NCI-H2107 treated with DMSO at 0.1 percent for 48 hours (cell line): Measurements from ENCODE around the gene CPVL.

Experiments
- DNase-seq: peaks from one replicate; lab custom pipeline; 2025; ENCODE audit not compliant: unreplicated experiment; lab: John Stamatoyannopoulos, UW

Gene CPVL

DNA sequence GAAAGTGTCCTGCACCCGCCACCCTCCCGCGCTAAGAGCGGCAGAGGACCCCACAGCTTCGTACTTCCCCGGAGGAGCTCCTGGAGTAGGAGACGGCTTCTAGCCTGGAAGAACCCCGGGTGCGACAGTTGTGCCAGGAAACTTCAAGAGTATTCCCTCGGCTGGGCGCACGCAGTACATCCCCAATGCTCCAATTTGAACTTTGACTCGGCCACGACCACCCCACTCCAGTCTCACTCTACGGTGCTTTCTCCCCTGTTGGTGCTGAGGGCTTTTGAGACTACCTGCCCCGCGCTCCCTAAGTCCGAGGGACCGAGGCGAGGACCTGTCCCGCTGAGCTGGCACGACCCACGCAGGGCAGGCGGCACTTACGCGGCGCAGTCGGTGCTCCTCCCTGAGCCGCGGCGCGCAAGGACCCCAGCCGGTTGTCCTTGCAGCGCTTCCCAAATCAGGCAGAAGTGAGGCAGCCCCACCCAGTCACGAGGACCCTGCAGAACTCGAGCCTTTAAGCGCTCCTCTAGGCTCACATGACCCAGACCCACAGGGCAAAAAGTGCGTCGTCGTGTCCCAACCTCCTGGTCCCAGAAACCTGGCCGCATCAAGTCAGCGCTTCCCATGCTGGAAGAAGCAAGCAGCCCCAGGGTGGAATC, at the start of gene CPVL:
TSS of gene CPVL (minus strand) at position 481 of the 650 bp plus-strand sequence. CDS start 25,476 bp downstream, outside the sequence.
- no peak for DNase-seq

DNA sequence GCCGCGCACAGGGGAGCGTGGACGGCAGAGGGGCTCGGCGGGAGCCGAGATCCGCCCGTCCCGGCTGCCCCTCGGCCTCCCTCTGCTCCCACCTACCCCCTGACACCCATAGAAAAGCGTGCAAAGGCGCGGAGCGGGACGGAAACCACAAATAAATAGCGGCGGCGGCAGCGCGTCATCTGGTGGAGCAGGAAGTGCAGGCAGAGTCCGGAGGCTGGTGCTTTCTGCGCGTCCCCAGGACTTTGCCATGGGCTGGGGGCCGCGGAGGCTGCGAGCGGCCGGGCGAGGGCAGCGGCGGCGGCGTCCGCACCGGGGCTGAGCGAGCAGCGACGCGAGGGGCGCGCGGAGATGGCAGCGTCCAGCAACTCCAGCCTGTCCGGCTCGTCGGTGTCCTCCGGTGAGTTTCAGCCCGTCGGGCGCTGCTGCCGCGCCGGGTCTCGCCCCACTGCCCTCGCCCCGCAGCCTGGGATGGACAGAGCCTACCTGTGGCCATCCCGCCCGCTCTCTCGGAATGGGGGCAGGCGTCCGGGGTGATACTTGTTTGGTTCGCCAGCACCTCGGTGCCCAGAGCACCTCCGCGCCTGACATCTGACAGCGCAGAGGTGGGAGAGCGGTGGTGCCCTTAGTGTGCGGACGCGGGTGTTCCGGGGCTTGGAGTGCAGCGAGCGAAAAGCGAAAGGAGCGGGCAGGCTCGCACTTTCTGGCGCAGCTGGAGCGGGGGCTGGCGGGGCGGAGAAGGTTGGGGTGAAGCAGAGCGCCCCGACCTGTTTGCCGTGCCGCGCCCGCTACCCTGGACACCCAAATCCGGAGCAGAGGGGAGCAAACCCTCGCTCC, 48.5 kb upstream of the CPVL start, which contains the start of gene CHN2:
TSS of gene CHN2 (plus strand) at position 182 of the 834 bp plus-strand sequence.
- peak; percentile 32 for DNase-seq

DNA sequence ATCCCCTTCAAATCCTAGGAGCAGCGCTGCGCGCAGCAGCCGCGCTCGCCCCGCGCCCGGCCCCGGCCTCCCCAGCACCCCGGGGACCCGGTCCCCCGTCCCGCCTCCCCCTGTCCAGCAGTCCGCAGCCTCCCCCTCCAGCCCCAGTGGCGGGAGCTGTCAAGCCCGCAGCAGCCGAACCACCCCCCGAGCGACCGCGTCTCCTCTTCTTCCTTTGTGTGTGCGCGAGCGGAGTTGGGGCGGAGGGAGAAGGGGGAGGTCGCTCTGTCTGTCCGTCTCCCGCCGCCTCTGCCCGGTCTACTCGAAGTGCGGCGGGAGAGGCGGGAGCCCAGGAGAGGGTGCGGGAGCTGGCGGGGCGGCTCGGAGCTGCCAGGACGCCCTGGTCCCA, 47.9 kb upstream of the CPVL start:
- DNase-seq, result no peak

DNA sequence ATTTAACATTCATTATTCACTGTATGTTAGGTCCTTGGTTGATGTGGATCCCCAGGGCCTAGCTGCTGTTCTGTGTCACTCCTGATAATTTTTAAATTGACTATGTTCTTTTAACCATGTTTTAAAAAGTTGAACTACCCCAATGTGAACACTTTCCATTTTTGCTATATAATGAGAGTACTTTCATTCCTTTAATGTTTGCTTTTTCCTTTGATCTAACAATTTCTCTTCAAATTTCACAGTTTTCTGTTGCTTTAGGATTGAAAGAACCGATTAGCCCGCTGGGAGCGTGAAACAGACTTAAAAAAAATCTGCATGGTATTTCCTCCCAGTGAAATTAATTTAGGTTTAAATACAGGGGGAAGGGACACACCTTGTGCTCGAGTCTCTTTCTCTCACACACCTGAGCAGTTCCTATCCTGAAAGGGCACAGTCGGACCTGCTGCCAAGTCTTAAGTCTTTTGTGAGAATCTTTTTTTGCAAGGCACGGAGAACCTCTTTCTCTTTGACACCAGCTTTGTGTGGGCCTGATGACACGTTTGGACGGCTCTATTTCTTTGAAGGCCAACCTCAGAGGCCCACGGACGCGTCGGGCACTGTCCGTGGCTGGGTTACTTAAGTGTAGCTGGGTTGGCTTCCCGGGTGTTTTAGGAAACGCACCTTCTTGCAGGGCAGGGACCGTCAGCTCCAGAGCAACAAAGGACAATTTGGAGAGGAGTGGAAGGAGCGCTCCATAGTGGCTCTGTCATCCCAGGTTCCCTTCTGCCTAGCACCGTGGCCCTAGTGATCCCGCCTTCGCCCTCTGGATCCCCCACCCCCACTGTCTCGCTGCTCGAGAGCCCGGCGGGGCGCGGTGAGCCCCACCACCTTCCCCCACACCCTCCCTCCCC, 47.2 kb upstream of the CPVL start:
- DNase-seq, result peak; percentile 53

DNA sequence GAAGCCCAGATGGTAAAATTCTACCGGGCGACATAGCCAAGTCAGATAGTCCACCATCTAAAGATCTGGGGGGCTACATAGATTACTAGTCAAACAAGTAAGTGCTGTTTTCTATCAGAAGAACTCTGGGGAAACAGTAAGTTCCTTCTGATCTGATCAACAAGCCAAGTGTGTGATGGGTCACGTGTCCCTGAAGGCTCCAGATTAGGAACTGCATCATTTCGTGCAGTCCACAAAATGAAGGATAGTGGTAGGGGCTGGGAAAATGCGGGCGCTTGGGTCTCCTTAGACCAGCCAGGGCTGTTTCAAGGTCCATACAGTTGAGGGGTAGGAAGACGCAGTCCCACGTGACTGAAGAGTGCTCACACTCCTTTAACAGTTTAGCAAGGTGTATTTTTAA, 46.5 kb upstream of the CPVL start:
- DNase-seq, result no peak

DNA sequence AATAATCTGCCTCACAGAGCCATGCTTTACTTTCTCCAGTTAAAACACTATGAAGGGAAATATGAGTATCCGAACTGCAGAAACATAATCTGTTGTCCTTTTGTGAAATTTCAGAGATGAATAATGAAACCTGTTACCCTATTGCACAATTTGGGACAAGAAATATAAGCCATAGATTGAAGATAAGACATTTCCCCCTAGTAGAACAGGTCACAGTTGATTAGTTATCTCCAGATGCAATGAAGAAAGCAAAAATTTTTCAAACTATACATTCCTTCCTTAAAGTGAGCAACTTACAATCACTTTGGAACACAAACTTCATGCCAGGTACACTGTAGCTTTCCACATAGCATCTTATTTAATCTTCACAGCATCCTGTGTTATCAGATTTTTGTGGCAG, 46.0 kb upstream of the CPVL start:
- DNase-seq, result peak; percentile 52

DNA sequence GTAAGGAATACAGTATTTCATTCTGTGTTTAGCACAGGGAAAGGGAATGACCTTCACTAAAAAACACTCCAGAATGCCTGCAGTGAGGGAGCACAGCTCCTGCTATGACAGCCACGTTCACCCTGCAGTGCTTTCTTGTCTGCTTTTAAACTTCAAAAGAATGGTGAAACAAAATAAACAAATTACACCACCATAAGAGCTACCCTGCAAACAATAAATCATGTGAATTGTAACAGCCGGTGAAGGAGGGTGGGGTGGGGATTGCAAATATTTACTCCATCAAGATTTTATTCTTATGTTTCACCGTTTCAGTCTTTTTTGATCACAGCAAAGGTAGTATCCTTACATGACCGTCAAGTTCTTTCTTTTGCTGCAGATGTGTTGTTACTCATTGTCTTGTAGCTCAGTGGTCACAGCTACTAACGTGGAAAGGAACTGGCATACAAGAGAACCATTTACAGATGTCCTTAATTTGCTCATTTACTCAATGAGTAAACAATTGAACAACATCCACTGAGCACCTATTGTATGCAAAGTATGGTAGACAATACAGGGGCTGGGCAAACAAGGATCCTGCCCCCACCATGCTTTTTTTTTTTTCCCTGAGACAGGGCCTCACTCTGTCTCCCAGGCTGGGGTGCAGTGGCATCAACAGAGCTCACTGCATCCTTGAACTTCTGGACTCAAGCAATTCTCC, 44.2 kb upstream of the CPVL start:
- peak; percentile 75 for DNase-seq

DNA sequence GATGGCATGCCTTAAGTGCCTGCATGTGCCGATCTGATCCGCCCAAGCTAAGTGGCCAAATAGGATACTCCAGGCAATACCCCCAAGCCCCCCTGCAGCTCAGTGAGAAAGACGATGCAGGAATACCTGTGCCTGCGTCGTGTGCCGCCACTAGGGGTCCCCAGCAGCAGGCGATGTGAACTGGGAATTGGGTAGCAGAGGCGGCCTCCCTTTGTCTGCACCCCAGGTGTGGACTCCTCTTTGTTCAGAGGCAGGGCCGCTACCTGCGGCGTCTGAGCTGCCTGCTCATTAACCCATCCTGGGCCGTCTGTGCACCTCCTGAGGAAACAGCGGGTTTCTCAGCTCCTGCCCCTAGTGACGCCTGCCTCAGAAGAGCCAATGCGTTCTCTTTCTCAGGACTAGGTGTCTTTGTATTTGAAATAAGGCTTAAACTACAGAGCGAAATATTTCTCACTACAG, 43.4 kb upstream of the CPVL start:
- peak; percentile 96 for DNase-seq

DNA sequence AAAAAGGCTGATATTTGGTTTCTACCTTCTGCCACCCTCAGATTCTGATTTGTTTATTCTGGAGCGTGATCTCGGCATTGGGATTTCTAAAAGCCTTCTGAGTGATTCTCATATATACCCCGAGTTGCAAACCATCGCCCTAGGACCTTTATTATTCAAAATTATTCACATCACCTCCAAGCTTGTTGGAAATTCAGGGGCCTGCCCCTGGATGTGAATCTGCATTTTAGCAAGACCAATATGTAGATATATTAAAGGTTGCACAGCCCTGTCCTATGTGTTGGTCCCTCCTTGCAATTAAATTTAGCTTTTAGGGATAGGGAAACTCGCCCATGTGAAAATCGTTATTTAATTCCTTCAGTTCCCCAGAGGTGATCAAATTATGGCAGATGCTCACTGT, 39.3 kb upstream of the CPVL start:
- DNase-seq, result no peak

DNA sequence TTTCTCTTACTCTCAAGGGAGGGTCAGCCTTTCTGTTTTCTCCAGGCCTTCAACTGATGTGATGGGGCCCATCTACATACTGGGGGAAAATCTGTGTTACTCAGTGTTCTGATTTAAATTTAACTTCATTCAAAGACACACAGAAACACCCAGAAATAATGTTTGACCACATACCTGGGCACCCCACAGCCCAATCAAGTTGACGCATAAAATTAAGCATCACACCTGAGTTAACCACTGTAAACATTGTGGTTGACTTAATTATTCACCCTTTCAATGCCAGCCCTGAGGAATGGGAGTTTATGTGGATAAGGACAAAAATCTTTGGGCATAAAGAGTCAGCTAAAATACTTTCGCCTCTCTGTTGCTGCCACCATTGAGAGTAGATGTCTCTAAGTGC, 38.3 kb upstream of the CPVL start:
- DNase-seq, result no peak

DNA sequence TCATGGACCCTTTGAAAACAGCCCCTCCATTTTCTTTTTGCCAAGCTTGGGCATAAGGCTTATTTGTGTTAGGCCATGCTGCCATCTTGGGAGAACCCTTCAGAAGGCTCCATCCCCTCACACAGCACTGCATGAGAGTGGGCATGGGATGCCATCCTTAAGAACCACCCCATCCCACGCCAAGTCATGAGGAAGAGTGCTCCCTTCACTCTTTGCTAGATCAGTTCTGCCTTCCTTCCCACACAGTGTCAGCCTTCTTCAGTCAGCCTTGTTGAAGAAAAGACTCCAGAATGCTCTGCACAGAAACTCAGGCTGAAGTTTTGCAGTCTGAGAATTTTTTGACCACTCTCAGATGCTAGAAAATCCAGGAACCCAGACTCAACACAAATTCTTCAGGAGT, 32.8 kb upstream of the CPVL start:
- DNase-seq, result no peak

DNA sequence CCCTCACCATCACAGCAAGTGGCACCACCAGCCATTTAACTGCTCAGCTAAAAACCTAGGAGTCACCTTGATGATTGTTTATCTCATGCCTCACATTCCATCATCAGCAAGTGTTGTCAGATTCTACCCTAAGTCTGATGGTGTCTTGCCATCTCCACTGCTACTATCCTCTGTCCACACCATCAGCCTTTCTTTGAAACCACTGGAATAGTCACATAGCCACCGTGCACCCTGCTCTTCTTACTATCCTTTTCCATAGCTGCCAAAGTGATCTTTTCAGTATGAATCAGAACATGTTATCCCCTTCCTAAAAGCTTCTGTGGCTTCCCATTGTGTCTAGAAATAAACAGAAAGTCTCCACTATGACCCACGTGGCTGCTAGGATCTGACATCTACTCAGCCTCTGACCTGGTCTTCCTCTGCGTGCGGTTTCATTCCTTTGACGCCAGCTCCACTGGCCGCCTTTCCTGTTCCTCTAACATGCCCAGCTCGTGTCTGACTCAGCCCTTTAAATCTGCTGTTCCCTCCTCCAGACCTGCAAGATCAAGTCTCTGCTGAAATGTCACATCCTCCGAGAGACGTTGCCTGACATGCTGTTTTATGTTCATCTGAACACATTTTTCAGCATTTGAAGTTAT, 31.7 kb upstream of the CPVL start:
- DNase-seq, result no peak

DNA sequence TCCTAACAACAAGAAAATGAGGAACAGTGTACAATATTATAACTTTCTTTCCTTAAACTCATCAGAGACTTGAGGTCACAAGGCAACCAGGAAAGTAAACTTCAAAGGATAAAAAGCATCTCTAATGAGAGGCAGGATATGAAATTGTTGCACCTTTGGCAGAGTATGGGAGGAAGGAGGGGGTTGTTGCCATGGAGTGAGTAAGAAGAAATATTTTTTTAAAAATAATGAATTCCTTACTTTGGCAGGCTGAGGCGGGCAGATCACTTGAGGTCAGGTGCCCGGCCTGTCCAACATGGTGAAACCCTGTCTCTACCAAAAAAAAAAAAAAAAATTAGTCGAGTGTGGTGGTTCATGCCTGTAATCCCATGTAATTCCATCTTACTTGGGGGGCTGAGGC, 27.1 kb upstream of the CPVL start:
- no peak for DNase-seq

DNA sequence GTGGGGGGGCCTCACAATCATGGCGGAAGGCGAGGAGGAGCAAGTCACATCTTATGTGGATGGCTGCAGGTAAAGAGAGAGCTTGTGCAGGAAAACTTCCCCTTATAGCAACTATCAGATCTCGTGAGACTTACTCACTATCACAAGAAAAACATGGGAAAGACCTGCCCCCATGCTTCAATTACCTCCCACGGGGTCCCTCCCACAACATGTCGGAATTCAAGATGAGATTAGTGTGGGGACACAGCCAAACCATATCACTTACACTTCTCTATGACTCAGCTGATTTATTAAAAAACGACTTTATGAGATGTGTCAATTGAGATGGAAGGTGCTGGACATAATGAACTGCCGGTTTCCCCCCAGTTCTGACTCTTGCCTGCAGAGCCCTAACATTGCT, 24.4 kb upstream of the CPVL start:
- DNase-seq, result no peak

DNA sequence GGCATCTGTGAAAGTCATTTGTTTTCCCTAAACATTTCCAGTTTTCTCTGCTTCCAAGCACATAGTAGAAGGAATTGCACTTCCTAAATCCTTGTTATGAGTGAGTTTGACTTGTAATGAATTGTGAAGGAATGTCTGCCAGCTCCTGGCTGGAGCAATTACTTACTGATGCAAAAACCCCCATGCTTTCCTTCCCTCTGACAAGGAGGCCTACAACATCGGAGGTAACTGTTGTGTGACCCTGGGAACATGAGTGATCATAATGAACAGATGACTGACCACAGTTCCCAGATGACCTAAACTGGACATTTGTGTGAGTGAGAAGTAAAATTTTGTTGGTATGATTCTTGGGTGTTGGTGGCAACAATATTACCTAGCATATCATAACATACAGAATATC, 21.4 kb upstream of the CPVL start:
- no peak for DNase-seq

DNA sequence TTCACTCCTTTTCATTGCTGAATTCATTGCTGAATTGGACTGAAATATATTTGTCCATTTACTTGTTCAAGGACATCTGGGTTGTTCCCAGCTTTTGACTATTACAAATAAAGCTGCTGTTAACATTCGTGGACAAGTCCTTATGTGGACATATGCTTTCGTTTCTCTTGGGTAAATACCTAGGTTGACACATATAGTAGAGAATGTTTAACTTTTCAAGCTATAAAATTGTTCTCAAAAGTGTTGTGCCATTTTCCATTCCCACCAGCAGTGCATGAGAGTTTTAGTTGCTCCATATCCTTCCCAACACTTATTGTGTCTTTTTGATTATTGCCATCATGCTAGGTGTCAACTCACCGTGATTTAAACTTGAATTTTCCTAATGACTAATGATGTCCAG, 17.5 kb upstream of the CPVL start:
- no peak for DNase-seq

DNA sequence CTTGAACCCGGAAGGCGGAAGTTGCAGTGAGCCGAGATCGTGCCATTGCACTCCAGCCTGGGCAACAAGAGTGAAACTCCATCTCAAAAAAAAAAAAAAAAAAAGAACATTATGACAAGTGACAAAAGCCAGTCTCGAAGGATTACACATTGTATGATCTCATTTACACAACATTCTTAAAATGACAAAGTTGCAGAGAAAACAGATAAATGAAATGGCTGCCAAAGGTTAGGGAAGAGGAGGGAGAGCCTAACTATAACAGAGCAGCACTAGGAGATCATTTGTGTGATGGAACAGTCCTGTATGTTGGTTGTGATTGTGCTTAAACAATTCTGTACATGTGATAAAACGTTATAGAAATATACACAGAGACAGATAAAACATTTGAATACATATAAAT, 16.2 kb upstream of the CPVL start:
- DNase-seq, result no peak

DNA sequence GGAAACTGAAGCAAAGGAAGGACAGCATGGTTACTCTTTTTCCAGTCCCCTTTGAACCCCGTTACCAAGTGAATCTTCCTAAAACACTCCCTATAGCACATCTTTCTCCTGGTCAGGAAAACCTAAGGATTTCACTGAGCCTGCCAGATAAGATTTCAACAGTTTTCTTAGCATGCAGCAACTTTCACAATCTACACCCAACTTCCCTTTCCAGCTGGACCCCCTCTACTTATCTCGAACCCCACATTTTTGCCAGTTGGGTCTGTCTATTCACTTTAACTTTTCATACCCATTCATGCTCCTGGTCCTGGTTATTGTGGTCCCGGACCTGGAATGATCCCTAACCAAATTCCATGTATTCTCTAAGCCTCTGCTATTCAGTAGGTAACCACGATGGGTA, 14.9 kb upstream of the CPVL start:
- DNase-seq, result no peak

DNA sequence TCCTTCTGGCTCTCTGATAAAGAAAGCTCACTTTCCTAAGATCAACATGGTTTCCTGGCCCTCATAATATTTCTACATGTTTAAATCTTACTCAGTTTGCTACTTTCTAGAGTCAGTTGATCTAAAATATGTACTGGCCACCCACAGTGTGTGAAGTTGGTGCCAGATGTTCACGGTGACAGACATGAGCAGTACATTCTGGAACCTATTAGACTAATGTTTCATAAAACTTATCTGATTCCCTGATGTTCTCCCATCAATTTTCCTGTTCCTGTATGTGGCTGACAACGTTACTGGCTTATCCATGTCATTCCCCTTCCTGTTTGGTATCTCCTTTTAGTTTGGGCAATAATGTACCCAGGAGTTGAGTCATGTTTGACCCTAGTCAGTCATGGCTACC, 13.7 kb upstream of the CPVL start:
- no peak for DNase-seq

DNA sequence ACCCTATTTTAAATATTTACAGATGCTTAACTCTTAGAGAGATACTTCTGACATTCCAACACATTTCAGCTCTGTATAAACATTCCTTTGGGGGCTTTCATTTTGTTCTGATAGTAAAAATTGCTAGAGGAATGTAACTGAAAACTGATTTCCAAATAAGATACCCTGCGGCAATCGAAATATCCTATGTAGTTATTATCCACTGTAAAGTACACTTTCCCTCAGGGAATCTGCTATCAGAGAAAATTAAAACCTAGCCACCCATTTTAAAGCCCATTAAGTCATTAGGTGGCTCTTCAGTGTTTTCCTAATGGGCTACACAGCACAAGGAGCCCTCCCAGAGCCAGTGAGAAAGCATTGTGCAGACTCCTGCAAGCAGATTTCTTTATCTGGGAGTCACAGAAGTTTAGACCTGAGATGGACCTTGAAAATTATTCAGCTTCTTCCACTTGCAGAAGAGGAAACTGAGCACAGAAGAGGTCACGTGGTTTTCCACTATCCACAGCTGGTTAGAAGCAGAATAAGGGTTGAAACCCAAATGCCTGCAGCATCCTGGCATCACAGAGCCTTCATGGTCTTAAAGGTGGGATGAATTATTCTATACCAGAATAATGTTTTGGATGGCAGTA, 12.6 kb upstream of the CPVL start:
- no peak for DNase-seq
